Bronchial epithelial cell (primary cell): ENCODE data around the gene FANCC. TPM values are rescaled to one million over a fixed set of nuclear protein-coding genes. Genes with fewer than 3 reads are reported as not detected.
A peak's percentile ranks its signal among the peaks of the same experiment; 100 is the strongest.

Source experiments
- DNase-seq: peaks from one replicate; pipeline ENCODE4 v3.0.0-alpha.2; 2010; ENCODE audit warnings: low read depth
- FAIRE-seq: peaks from 2 replicates; lab custom pipeline; 2011; peaks lifted over from hg19 to GRCh38; lab: Jason Lieb, UNC
- H3K27me3 ChIP-seq: 2 replicates; pipeline ENCODE4 v1.5.1; 2011; ENCODE audit warnings: low read length; ENCODE audit not compliant: control insufficient read depth, insufficient read depth
- H3K36me3 ChIP-seq: 2 replicates; pipeline ENCODE4 v1.5.1; 2011; ENCODE audit warnings: low read length; ENCODE audit not compliant: control insufficient read depth, insufficient read depth
- H3K4me3 ChIP-seq: 2 replicates; pipeline ENCODE4 v1.5.1; 2011; ENCODE audit warnings: mild to moderate bottlenecking, low read depth, low read length, control low read depth
- CTCF ChIP-seq: IDR thresholded peaks from 2 replicates; pipeline ENCODE4 v1.5.1; 2011; ENCODE audit warnings: mild to moderate bottlenecking, moderate library complexity, low read length, control low read depth, inconsistent platforms; ENCODE audit not compliant: insufficient read depth, severe bottlenecking
- total RNA-seq: library from RNA; depleted of rRNA; stranded (reverse); fragments of >200 nt; gene quantifications from 2 replicates; pipeline ENCODE4 v1.2.1, GENCODE V29; 2014

The FANCC gene
- total RNA-seq, 1 donor from 2014 or later, result 3.4 TPM

DNA sequence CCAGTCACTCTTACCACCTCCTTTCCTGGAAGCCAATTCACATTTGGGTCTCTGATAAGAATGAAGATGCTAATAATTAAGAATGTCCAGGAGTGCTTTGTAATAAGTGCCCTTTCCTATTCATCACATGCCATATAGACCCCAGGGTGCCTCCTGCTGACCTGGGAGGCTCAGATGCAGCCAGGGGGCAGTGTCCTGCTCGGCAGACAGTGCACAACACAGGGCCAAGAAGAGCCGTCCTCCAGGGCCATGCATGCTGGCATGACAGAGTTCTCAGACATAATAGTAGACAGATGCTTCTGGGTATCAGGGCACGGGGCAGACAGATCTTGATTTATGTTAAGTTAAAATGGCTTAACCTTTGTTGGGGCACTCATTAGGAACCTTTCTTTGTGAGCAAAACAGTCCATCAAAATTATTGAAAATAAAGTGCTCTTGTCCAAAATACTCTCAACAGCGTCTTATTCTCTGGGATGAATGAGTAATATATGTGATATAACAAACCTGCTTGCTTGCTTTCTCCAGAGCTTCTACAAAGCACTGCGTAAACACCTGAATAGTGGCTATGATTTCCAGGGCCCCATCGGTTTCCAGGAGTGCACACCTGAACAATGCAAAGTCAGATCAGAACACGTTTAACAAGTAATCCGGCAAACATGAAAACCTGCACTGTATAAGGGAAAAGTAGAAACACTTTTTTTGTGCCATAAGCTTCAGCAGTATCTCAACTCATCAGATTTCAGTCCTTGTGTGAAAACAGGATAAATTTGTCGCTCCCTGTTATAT, 192.7 kb downstream of the FANCC start:
- Histone ChIP-seq H3K4me3 (no peak overlapping the region), H3K27me3 (no peaks in the 10 kb centered on the region), H3K36me3 (no peaks in the 10 kb centered on the region)
- DNase-seq, result peak; percentile 57
- peak; percentile 58 for TF ChIP-seq CTCF
- FAIRE-seq, result no peak

DNA sequence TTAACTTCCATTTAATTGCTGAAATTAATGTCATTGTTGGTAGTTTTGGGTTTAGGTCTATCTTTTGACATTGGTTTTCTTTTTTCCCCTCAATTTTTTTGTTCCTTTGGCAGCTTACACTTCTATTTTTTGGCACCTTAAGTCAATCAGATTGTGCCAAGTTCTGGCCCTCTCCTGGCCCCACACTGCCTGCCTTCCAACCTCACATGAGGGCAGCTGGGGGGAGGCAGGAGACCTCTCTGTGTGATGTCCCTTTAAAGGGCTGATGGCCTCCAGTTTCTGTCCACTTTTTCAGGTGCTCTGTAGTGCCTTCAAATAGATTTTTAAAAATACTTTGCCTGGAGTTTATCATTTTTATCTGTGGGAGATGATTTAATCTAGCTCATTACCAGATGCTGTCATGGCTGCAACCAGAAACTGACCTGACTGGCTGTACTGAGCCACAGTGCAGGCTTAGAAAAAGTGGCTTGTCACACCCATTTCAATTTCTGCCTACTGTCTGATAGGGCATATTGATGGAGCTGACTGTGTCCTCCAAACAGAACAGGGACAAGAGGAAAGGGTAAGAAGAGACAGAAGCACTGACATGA, 196.6 kb downstream of the FANCC start:
- H3K36me3 ChIP-seq, result no peaks in the 10 kb centered on the region
- H3K27me3 ChIP-seq, result no peaks in the 10 kb centered on the region
- no peak for TF ChIP-seq CTCF
- H3K4me3 ChIP-seq, result no peak overlapping the region
- FAIRE-seq (no peak), DNase-seq (no peak)

GRCh38 chr9:95118596-95118995, 198.9 kb downstream of the FANCC start:
- H3K36me3 ChIP-seq, result no peaks in the 10 kb centered on the region
- no peak for TF ChIP-seq CTCF
- FAIRE-seq (no peak), DNase-seq (no peak)
- no peaks in the 10 kb centered on the region for H3K27me3 ChIP-seq
- H3K4me3 ChIP-seq, result no peak overlapping the region

DNA sequence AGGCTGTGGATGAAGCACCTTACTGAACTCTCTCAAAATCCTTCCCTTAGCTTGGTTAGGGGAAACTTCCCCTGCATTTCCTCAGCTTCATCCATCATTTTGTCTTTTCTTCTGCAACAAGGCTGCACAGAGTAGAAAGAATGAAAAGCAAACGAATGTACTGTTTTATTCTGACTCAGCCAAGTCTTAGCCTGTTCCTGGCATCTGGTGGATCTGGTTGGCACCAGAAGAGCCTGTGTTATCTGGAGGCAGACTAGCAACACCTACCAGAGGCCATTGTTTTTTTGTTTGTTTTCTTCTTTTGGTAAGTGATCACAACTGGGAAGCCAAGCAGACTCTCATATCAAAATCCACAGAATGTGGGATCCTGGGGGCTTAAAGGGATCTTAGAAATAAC, 200.7 kb downstream of the FANCC start:
- Histone ChIP-seq H3K4me3 (no peak overlapping the region), H3K27me3 (no peaks in the 10 kb centered on the region), H3K36me3 (peaks cover 9% of the 10 kb centered on the region)
- no peak for TF ChIP-seq CTCF
- FAIRE-seq (peak; percentile 50), DNase-seq (peak; percentile 38)

GRCh38 chr9:95116002-95116807, 201.3 kb downstream of the FANCC start:
- FAIRE-seq (peak; percentile 36), DNase-seq (peak; percentile 73)
- TF ChIP-seq CTCF, result peak; percentile 78
- Histone ChIP-seq H3K36me3 (peaks cover 11% of the 10 kb centered on the region), H3K4me3 (no peak overlapping the region), H3K27me3 (no peaks in the 10 kb centered on the region)
